Activated effector memory CD4-positive, alpha-beta T cell treated with Interleukin-2 at 50 U/mL for 16 hours (primary cell): ENCODE measurements around the gene ACOXL.
"Not testable (repeated sequence)": the region's sequence is repeated elsewhere in the genome, so short reads cannot be mapped to it uniquely, and the experiment has no call there.

ENCODE experiments used
- DNase-seq: peaks from one replicate; pipeline ENCODE4 v3.0.0-alpha.2; 2020

Gene ACOXL

DNA sequence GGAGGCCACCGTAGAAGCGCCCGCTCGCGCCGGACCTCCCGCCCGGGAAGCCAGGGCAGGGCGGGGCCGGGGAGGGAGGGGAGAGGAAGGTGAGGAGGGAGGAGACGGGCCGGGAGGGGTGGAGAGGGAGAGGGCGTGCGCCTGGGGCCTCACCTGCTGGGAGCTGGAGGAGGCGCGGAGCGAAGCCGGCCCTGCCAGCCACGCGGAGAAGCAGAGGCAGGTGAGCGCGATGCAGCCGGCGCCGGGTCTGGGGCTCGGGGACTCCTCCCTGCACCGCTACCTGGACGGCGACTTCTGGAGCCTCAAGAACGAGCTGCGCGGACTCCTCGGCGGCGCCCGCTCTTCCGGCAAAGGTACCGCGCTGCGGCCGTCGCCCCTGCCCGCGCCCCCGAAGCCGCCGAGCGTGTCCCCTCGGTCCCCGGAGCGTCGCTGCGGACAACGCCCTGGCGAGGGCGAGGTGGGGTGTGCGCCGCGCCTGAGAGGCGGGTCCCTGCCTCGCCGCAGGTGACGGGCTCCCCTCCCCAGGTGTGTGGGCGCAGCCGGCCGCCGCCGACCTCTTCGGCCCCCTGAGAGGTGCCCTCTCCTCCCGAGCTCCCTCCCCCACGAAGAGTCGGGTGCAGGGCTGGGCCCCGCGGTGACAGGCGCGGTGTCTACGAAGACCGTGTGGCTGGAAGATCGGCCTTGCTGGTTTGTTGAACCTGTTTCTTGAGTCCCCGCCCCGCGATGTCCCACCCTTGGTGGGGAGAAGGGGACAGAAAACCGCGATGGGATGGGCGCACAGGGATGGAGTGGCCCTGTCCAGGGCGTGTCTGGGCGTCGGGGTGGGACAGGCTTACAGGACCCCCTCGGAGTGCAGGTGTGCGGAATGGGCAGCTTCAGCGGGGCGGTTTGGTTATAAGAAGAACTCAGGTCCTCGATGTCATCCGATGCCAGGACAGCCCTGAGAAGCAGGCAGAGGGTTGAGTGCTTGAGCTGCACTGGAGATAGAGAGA lies at the start of gene ACOXL:
TSS of gene ACOXL (plus strand) at position 152 of the 992 bp plus-strand sequence. CDS start 35,817 bp downstream, outside the sequence.
- no peak for DNase-seq

DNA sequence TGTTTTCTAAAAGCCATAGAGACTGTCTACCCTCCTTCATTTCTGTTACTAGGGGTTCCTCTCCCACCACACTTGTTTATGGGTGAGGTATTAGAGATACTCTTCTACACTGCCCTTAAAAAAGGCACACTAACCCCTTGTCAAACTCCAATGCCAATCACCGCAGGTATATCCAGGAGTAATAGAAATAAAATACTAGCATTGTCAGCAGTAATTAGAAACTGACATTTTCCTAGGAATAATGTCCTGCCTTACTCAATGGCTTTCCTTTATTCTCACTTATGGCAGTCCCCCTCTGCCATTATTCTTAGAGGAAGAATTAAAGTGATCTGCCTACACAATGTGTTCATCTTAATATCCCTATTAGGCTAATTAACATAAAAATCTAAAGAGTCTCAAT lies 49.5 kb upstream of the ACOXL start:
- DNase-seq: no peak

DNA sequence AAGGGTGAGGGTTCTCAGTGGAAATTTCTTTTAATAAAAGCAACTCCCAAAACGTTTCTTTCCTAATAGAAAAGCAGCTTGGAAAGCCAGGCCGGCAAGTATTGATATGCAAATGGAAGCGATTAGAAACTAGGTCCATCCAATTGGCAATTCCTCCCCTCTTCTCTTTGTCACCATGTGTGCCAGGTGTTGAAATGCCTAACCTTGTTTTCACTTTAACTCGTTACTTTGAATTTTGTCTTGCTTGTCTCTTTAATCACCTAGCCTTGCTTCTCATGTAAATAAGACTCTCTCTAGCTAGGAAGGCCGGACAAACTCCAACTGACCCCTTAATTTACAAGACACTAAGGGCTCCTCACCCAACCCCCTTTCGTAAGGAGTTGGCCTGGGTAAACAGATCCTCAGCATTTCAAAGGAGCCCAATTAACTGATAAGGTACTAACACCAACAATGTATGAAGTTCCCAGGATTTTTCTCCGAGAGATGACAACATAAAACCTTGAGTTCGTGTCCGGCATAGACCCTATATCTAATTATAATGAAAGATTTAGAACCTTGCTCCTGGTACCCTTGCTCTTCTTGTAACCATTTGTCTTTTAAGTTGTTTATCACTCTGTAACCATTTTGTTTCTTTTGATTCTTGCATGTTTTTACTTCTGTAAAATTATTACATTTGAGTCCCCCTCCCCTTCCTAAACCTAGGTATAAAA lies 44.4 kb upstream of the ACOXL start:
- not testable (repeated sequence) for DNase-seq

DNA sequence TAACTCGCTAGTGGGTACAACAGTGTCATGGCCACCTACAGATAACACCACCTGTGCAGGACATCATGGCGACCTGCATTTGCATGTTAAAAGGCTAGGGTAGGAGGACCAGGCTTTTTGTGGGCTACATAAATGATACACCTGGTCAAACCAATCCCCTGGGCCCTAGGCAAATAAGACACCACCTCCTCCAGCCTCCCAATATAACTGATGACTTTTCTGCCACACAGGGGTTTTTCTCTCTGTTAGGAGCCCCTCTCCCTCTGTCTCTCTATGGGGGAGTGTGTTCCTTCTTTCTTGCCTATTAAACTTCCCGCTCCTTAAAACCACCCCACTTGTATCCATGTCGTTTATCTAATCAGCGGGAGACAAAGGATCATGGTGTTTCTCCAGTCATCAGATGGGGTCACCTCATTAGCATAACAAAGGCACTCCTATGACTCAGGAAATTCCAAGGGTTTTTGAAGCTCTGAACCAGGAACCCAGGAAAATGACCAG lies 43.7 kb upstream of the ACOXL start:
- no peak for DNase-seq

- DNase-seq: no peak
Measured at GRCh38 chr2:110690083-110690965, 42.0 kb upstream of the ACOXL start.

GRCh38 chr2:110691612-110692258 lies 40.6 kb upstream of the ACOXL start:
- no peak for DNase-seq

- DNase-seq: not testable (repeated sequence)
Measured at GRCh38 chr2:110695146-110695898, 37.1 kb upstream of the ACOXL start.

- not testable (repeated sequence) for DNase-seq
Measured at GRCh38 chr2:110698253-110698652, 34.1 kb upstream of the ACOXL start.

GRCh38 chr2:110702514-110703380 lies 29.6 kb upstream of the ACOXL start:
- no peak for DNase-seq

GRCh38 chr2:110707386-110707965 lies 24.9 kb upstream of the ACOXL start:
- DNase-seq: no peak

DNA sequence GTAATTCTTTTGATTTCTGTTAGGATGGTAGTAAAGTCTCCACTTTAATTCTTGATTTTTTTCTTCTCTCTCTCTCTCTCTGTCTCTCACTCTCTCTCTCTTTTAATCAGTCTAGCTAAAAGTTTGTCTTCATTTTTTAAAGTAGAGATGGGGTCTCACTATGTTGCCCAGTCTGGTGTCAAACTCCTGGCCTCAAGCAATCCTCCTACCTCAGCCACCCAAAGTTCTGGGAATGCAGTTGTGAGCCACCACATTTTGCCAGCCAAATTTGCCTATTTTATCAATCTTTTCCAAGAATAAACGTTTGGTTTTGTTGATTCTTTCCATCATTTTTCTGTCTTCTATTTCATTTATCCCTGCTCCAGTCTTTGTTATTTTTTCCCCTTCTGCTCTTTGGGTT lies 23.9 kb upstream of the ACOXL start:
- no peak for DNase-seq

GRCh38 chr2:110712737-110713136 lies 19.6 kb upstream of the ACOXL start:
- no peak for DNase-seq

DNA sequence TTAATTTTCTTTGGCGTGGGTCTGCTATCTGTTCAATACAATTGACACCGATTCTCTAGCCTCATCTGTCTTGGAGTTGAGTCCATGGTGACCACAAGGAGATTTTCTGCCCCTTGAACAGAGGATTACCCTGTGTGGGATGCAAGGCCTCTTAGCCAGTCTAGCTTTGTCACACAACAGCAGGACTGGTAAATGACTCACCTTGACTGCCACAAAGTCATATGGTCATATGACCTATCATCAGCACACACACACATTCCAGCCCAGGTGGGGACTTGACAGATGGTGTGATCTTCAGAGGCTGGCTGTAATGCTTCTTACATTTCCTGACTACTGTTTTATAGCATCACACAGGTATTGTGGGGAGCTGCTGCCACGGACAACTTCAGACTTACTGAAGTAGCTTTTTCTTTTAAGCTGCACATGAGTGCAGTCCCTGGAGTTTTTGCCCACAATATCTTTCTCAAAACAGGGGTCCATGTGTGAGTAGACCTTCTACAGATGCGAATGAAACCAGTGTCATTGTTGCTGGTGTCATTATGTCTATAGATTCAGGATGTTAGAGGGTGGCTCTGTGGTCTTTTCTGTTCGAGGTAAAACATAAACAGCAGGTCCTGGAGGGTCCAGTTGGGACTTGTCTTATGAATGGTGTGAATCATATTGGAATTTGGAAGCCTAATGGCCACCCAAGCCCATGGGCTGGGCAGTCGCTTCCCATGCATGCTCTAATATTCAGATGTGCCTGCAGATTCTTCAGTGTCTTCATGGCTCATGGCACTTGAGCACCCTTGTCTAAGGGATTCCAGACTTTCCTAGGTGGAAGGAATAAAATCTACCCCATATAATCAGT lies 18.6 kb upstream of the ACOXL start:
- DNase-seq: no peak

GRCh38 chr2:110714452-110715224 lies 17.7 kb upstream of the ACOXL start:
- DNase-seq: no peak

- no peak for DNase-seq
Measured at GRCh38 chr2:110716959-110717645, 15.3 kb upstream of the ACOXL start.

- DNase-seq: no peak
Measured at GRCh38 chr2:110717734-110718133, 14.6 kb upstream of the ACOXL start.

DNA sequence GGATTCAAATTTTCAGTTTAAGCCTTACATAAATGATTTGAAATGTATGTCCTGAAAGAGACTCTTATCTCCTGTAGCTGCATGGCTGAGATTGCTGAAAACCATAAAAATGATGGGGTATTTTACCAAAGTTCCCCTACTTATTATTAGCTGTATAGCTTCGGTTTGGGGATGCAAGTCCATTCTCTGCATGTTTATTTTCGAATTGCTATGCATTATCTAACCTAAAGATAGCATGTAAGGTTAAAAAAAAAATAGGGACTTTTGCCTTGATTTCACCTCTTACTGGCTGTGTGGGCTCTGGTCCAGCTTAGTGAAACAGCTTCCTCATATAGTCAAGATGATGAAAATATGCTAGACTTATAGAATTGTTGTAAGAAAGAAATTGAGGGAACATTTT lies 14.0 kb upstream of the ACOXL start:
- no peak for DNase-seq
